UCSD-AML1 (cell line): ENCODE measurements around the gene PTPN1.

Experiments used
- DNase-seq: peaks from one replicate; lab custom pipeline; 2025; ENCODE audit not compliant: unreplicated experiment; lab: John Stamatoyannopoulos, UW

PTPN1 gene

GRCh38 chr20:50630578-50631263 is 120.5 kb downstream of the PTPN1 start:
- DNase-seq = no peak

DNA sequence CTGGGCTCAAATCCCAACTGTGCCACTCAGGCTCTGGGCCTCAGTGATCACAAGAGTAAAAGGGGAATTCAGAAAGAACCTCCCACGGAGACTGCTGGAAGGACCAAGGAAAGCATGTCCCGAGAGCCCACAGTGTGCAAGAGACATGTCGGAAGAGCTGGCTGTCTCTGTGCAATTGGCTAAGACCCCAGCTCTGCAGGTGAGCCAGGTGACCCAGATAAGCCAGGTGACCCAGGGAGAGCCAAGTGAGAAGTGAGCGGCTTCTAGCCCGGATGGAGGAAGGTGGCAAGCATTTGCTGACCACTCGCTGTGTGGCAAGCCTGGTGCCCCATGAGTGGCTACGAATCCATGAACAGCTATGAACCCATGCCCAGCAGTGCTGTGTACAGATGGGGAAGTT is 122.1 kb downstream of the PTPN1 start:
- no peak for DNase-seq

- no peak for DNase-seq
Observed at GRCh38 chr20:50632701-50633100, 122.5 kb downstream of the PTPN1 start.

- no peak for DNase-seq
Observed at GRCh38 chr20:50633361-50633760, 123.2 kb downstream of the PTPN1 start.

DNA sequence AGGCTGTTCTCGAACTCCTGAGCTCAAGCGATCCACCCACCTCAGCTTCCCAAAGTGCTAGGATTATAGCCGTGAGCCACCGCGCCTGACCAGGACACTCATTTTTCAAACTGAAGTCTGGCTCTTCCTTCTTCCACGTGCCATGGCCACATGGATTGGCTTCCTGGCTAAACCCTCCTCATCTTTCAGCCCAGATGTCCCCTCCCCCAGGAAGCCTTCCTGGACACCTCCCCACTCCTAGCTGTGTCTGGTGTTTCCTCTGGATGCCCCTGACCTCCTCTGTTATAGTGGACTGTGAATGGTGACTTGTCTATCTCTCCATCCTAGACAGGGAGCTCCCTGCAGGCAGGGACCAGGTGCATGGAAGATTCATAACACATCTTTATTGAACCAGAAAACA is 124.0 kb downstream of the PTPN1 start:
- DNase-seq = no peak
